Stimulated activated effector memory CD8-positive, alpha-beta T cell treated with anti-CD3 and anti-CD28 coated beads, Interleukin-12 subunit alpha, Interleukin-12 subunit beta, amount 100 ng/mL, for 72 hours (primary cell): Measurements from ENCODE around the gene PGP.

Experiments used
- ATAC-seq: fragments of 150-1000 bp; cut with Tn5 transposase; 2 replicates; pipeline ENCODE4 v1.10.0; 2021
- DNase-seq, 2 donors: peaks; one replicate each; pipeline ENCODE4 v3.0.0; 2021 to 2022; ENCODE audit warnings: low spot score in 2 of 2
- H3K27ac Mint-ChIP-seq: one replicate; pipeline ENCODE4 v1.8.0; 2022; ENCODE audit warnings: mild to moderate bottlenecking, mixed read lengths
- H3K36me3 Mint-ChIP-seq: one replicate; pipeline ENCODE4 v1.8.0; 2022; ENCODE audit warnings: mild to moderate bottlenecking, mixed read lengths
- H3K4me1 Mint-ChIP-seq: one replicate; pipeline ENCODE4 v1.8.0; 2022; ENCODE audit warnings: mixed read lengths
- H3K4me3 Mint-ChIP-seq: one replicate; pipeline ENCODE4 v1.8.0; 2022; ENCODE audit warnings: mild to moderate bottlenecking, mixed read lengths
- H3K9me3 Mint-ChIP-seq: one replicate; pipeline ENCODE4 v1.8.0; 2022; ENCODE audit warnings: mixed read lengths

PGP gene

DNA sequence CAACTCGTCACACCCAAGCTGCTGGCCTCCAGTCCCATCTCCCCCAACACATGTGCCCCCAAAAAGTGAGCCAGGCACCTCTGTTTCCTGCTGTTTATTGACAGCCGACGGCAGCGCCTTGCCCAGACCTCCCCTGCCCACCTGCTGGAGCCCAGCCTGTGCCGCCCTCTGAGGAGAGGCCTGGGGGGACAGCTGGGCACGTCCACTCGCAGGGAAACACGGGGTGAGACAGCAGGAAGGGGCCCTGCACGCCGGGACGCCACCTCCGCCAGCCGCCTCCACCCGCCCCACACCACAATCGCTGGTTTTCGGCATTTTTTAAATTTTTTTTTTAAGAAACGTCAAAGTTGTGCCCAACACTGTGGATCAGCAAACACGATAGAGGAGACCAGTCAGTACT lies 37.5 kb downstream of the PGP start:
- H3K4me1 Mint-ChIP-seq = peaks cover 2% of the 10 kb centered on the region
- DNase-seq (no peak), ATAC-seq (no peak)
- H3K4me3 Mint-ChIP-seq = no peak overlapping the region
- no peak overlapping the region for H3K27ac Mint-ChIP-seq
- peaks cover 26% of the 10 kb centered on the region for H3K36me3 Mint-ChIP-seq
- H3K9me3 Mint-ChIP-seq = no peaks in the 10 kb centered on the region

DNA sequence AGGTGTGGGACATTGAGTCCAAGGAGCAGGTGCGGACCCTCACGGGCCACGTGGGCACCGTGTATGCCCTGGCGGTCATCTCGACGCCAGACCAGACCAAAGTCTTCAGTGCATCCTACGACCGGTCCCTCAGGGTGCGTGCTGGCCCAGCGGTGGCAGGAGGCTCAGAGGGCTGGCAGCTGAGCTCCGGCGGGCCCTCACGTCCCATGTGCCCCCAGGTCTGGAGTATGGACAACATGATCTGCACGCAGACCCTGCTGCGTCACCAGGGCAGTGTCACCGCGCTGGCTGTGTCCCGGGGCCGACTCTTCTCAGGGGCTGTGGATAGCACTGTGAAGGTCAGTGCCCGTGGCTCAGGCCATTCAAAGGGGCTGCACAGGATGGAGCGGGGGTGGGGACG lies 38.6 kb downstream of the PGP start:
- ATAC-seq (no peak), DNase-seq (no peak)
- H3K4me3 Mint-ChIP-seq = no peak overlapping the region
- peaks cover 26% of the 10 kb centered on the region for H3K36me3 Mint-ChIP-seq
- no peaks in the 10 kb centered on the region for H3K9me3 Mint-ChIP-seq
- no peaks in the 10 kb centered on the region for H3K4me1 Mint-ChIP-seq
- H3K27ac Mint-ChIP-seq = no peak overlapping the region

DNA sequence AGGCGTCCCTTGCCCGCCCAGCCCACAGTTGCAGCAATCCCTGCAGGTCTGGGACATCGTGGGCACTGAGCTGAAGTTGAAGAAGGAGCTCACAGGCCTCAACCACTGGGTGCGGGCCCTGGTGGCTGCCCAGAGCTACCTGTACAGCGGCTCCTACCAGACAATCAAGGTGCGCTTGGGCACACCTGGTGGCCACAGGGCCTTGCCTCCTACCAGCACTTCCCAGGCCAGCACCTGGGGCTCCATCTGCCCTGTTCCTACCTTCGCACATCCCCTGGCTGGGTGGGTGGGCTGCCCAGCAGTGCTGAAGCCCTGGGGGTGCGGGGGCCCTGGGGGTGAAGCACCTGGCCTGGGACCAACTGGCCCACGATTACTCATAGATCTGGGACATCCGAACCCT lies 39.2 kb downstream of the PGP start:
- Mint-ChIP-seq H3K27ac (peak overlapping the region; percentile 69), H3K36me3 (peaks cover 26% of the 10 kb centered on the region), H3K4me1 (no peaks in the 10 kb centered on the region), H3K4me3 (no peak overlapping the region), H3K9me3 (no peaks in the 10 kb centered on the region)
- DNase-seq = no peak
- ATAC-seq = no peak

DNA sequence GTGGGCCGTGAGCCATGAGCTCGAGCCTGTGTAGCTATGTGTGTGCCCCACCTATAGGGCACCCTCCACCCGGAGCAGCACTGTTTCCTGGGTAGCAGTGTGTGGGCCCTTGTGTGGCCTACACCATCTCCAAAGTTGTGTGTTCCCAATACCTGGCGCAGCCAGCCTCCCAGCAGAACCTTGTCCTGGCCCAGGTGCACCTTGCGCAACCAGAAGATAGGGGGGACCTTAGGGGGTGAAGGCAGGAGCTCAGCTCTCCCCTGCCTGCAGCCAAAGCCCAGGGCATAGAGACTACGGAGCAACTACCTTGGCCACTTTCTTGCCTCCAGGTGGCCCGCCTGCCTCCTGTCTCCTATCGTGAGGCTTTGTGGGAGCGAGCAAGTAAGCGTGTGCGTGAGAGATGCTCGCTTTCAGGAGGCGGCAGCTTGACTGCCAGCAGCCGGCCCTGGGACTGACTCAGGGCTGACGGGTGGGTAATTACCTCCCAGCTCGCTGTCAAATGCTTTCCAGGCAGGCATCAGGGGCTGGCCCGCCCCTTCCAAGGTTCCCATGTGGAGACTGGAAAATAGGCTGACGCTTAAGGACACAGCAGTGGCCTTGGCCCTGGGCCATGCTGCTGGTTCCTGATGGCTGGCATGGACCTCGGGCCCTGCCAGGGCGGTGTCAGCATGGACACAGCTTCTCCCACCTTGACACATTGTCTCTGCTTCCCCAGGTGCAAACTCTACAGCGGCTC lies 40.1 kb downstream of the PGP start:
- no peaks in the 10 kb centered on the region for H3K4me1 Mint-ChIP-seq
- H3K9me3 Mint-ChIP-seq = no peaks in the 10 kb centered on the region
- DNase-seq = no peak
- peak overlapping the region; percentile 69 for H3K27ac Mint-ChIP-seq
- peaks cover 26% of the 10 kb centered on the region for H3K36me3 Mint-ChIP-seq
- no peak overlapping the region for H3K4me3 Mint-ChIP-seq
- ATAC-seq = no peak

DNA sequence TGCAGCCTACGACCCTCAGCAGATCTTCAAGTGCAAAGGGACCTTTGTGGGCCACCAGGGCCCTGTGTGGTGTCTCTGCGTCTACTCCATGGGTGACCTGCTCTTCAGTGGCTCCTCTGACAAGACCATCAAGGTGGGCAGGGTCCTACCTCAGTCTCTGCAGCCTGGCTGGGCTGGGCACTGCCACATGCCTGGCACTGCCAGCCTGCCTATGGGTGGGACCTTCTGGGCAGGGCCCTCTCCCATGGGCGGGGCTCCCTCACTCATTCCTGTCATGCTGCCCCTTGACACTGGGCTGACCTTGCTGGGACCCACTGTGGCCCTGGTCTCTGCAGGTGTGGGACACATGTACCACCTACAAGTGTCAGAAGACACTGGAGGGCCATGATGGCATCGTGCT lies 40.7 kb downstream of the PGP start:
- ATAC-seq (no peak), DNase-seq (no peak)
- Mint-ChIP-seq H3K4me3 (no peak overlapping the region), H3K27ac (no peak overlapping the region), H3K4me1 (no peaks in the 10 kb centered on the region), H3K9me3 (no peaks in the 10 kb centered on the region), H3K36me3 (peaks cover 26% of the 10 kb centered on the region)

DNA sequence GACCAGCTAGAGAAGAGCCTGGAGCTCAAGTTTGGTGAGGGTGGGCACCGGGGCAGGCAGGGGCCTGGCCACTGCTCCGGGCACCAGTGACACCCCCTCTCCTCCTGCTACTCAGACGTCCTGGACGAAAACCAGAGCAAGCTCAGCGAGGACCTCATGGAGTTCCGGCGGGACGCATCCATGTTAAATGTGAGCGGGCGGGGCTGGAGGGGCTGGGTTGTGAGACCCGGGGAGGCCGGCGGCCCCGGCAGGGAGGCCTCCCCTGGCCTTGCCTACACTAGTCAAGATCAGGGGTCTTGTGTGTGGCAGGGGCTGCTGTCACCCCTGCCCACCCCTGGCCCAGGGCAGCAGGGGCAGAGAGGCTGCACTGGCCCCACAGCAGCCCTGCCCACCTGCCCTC lies 41.3 kb downstream of the PGP start:
- Mint-ChIP-seq H3K27ac (no peak overlapping the region), H3K9me3 (no peaks in the 10 kb centered on the region), H3K4me3 (no peak overlapping the region), H3K36me3 (peaks cover 26% of the 10 kb centered on the region), H3K4me1 (no peaks in the 10 kb centered on the region)
- no peak for ATAC-seq
- DNase-seq = no peak

DNA sequence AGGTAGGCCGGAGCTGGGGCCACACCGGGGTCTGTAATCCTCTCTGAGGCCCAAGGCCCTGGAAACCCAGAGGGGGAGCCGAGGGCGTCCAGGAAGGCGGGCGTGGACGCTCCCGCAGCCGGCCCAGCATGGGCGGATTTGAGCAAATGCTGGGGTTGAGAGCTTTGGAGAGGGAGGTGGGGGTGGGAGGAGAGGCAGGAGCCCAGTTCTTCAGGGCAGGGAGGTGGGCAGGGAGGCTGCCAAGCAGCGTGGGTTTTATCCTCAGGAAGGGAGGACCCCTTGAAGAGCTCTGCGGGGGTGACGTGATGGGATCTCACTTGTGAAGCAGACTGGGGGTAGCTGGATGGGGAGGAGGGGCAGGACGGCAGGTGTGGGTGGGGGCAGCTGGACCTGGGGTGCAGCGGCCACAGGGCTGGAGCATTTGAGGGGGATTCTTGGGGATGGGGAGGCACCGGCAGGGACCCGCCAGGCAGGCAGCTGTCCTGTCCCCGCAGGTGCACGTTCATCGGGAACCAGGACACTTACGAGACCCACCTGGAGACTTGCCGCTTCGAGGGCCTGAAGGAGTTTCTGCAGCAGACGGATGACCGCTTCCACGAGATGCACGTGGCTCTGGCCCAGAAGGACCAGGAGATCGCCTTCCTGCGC lies 41.8 kb downstream of the PGP start:
- Mint-ChIP-seq H3K27ac (no peak overlapping the region), H3K9me3 (no peaks in the 10 kb centered on the region), H3K36me3 (peaks cover 26% of the 10 kb centered on the region), H3K4me3 (no peak overlapping the region), H3K4me1 (no peaks in the 10 kb centered on the region)
- DNase-seq (no peak), ATAC-seq (no peak)

DNA sequence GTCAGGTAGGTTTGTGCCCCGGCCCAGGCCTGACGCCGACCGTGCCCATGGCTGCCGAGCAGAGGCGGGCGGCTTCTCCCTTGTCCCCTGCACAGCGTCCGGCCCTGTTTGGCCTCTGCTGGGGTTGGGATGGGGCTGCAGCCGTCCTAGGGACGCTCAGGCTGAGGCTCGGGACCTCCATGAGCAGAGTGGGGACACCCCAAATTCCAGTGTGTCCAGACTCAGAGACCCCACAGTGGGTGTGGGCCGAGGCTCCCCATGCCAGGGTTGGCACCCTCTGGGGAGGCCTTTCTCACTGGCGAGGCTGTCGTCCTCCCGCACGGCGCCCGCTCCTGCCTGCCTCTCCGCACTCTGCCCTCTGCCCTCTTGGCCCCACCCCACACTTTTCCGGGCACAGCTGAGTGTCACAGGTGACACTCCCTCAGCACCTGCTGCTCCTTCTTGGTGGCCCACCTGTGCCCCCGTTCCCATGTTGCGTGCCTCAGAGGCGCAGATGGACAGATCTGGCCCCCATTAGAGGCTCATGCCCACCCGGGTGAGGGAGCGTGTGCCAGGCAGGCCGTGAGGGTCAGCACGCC lies 43.0 kb downstream of the PGP start:
- ATAC-seq (no peak), DNase-seq (no peak)
- Mint-ChIP-seq H3K9me3 (no peaks in the 10 kb centered on the region), H3K4me3 (no peak overlapping the region), H3K4me1 (no peaks in the 10 kb centered on the region), H3K27ac (no peak overlapping the region), H3K36me3 (peaks cover 16% of the 10 kb centered on the region)

DNA sequence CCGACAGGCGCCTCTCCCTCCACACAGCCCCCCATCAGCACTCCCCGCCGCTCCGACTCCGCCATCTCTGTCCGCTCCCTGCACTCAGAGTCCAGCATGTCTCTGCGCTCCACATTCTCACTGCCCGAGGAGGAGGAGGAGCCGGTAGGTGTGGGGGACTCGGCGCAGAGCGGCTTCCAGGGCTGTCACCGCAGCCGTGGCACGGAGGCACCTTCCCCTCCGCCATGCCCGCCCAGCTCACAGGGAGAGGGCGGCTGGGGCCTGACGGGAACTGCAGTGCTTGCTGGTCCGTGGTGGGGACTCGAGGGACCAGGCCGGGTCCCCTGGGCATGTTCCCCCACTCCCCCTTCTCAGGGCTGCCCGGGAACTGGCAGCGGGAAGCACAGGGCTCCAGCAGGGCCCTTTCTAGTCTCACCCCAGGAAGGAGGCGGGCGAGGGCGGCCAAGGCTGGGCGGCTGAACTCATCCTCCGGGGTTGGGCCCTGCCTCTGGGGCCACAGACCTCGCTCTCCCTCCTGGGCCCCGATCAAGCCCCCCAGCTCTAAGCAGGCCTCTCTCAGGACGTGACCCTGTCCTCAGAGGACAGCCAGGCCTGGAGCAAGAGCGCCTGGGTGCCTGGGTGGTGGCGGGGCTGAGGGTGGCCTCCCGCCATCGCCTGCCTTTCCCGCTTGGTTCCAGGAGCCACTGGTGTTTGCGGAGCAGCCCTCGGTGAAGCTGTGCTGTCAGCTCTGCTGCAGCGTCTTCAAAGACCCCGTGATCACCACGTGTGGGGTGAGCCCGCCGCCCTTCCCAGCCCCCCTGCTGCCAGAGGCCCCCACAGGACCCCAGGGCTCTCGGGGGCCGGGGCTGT lies 43.8 kb downstream of the PGP start:
- H3K36me3 Mint-ChIP-seq = peaks cover 16% of the 10 kb centered on the region
- DNase-seq (no peak), ATAC-seq (no peak)
- H3K4me3 Mint-ChIP-seq = no peak overlapping the region
- H3K9me3 Mint-ChIP-seq = no peaks in the 10 kb centered on the region
- no peak overlapping the region for H3K27ac Mint-ChIP-seq
- no peaks in the 10 kb centered on the region for H3K4me1 Mint-ChIP-seq

DNA sequence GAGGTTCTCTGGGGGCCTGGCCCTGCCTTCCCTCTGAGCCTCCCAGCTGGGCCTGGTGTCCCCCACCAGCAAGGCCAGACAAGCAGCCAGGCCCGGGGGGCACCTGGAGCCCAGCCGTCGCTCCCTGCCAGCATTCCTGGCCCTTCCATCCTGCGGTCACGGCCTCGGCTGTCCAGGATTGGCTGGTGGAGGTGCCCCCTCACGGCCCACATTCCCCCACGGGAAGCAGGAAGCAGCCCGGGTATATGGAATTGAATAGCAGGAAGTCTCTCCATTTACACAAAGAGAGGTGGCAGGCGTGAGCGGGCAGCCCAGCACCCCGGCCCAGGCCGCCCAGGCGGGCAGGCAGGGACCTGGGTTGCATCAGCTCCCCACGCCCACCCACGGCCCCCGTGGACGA lies 44.6 kb downstream of the PGP start:
- Mint-ChIP-seq H3K36me3 (peaks cover 16% of the 10 kb centered on the region), H3K27ac (no peak overlapping the region), H3K4me3 (no peak overlapping the region), H3K9me3 (no peaks in the 10 kb centered on the region), H3K4me1 (no peaks in the 10 kb centered on the region)
- DNase-seq = no peak
- no peak for ATAC-seq

DNA sequence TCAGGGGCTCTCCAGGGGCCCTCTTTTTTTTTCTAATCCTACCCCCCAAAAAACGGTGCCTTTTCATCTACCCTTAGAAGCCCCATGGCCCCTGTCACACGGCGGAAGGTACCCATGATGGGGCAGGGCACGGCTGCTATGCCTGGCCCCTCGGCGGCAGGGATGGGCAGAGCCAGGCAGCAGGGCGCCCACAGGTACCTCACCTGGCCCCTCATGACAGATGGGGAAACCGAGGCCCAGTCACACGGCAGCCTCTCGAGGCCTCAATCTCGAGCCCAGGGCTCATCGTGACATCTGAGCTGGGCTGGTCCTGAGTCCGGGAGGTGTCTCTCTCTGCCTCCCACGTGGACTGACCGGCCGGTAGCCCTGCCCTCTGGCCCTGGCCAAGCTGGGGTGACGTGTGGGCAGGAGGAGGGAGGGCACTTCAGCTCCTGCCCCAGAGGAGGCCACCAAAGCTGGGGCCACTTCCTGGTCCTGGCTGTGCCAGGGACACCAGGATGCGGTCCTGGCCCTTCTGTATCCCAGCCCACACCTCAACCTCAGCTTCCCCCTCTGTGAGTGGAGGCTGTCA lies 47.5 kb downstream of the PGP start:
- Mint-ChIP-seq H3K36me3 (peaks cover 8% of the 10 kb centered on the region), H3K9me3 (no peaks in the 10 kb centered on the region), H3K27ac (peak overlapping the region; percentile 72), H3K4me3 (no peak overlapping the region), H3K4me1 (peaks cover under 1% of the 10 kb centered on the region)
- DNase-seq = no peak
- no peak for ATAC-seq

DNA sequence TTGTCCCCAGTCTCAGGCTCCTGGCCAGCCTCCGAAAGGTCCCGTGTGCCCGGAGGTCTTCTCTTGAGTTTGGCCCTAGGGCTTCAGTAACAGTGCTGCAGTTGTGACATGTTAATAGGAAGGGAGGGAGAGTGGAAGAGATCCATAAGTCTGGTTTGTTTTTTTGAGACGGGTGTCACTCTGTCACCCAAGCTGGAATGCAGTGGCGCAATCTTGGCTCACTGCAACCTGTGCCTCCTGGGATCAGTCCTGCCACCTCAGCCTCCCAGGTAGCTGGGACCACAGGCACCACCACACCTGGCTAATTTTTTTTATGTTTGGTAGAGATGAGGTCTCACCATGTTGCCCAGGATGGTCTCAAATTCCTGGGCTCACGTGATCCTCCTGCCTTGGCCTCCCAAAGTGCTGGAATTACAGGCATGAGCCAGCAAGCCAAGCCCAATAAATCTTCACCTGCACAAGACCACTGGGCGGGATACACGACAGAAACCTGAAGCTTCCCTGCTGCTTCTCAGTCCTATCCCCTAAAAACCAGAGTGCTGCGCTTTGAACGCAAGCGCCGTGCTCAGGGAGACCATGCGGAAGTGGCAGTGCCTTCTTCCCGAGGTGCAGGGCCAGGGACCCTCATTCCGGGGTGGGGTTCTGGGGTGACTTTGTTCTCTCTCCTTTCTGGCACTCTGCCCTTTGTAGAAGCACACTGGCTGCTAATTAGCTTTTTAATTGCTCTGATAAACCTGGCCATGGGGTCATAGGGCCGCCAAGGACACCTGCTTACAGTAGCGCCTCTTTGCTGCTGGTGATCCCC lies 48.2 kb downstream of the PGP start:
- no peak overlapping the region for H3K4me3 Mint-ChIP-seq
- no peaks in the 10 kb centered on the region for H3K9me3 Mint-ChIP-seq
- ATAC-seq (no peak), DNase-seq (no peak)
- peak overlapping the region; percentile 72 for H3K27ac Mint-ChIP-seq
- H3K36me3 Mint-ChIP-seq = peaks cover 8% of the 10 kb centered on the region
- H3K4me1 Mint-ChIP-seq = peaks cover 6% of the 10 kb centered on the region

DNA sequence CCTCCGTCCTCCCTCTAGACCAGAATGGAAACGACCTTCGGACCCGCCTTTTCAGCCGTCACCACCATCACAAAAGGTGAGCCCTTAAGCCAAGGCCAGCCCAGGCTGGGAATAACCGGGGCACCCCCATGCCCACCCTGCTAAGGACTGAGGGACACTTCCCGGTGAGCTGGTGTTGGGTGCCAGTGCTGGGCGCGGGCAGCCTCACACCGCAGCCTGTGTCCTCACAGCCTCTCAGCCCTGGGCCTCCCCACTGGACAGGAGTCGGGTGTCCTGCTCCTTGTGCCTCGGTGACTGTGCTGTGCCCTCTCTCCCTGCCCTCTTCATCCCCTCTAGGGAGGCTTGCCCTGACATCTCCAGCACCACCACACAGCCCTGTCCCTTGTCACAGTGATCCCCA lies 48.8 kb downstream of the PGP start:
- Mint-ChIP-seq H3K4me1 (peaks cover 6% of the 10 kb centered on the region), H3K4me3 (no peak overlapping the region), H3K27ac (peak overlapping the region; percentile 60), H3K36me3 (peaks cover 8% of the 10 kb centered on the region), H3K9me3 (no peaks in the 10 kb centered on the region)
- ATAC-seq (no peak), DNase-seq (no peak)

DNA sequence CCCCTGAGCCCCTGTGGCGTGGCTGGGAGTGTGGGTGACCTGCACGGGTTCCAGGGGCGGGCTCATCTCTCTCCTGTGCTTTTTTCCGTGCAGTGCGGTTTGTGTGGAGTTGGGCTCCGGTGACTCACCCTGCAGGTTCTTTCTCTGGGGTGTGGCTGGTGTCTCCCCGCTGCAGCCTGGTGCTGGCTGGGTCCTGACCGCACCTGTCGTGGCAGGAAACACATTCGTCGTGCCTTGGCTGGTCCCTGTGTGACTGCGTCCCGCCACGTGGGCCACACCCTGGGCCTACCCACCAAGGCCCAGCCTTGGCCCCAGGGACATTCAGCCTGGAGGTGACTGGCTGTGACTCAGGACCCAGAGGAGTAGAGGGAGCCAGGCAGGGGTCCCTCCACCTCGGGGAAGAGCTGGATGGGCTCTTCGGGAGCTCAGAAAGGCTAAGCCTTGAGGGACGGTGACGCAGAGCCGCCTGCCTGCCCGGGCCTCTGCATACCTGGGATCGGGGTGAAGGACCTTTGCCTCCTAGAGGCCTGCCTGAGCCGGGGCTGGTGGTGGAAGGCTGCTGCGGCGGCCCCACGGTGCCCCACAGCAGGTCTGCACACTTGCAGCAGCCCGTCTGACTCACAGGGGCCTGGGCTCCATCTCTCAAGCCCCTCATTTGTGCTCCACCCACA lies 51.3 kb downstream of the PGP start:
- peak; percentile 45 for ATAC-seq
- H3K36me3 Mint-ChIP-seq = peaks cover 9% of the 10 kb centered on the region
- no peak overlapping the region for H3K27ac Mint-ChIP-seq
- no peak for DNase-seq
- peaks cover 14% of the 10 kb centered on the region for H3K4me1 Mint-ChIP-seq
- no peaks in the 10 kb centered on the region for H3K9me3 Mint-ChIP-seq
- no peak overlapping the region for H3K4me3 Mint-ChIP-seq
